HG03565 (cell line): Measurements from ENCODE around the gene PYDC2.
A peak's percentile ranks its signal among the peaks of the same experiment; 100 is the strongest.

Experiments used
- ATAC-seq: cut with Tn5 transposase; IDR thresholded peaks from one replicate; pipeline ENCODE4 v1.9.1; 2021; ENCODE audit warnings: mild to moderate bottlenecking, moderate library complexity; ENCODE audit not compliant: unreplicated experiment

PYDC2 gene

GRCh38 chr3:191461113-191461595 lies at the start of gene PYDC2:
TSS of gene PYDC2 (plus strand) at chr3:191461163. CDS start at chr3:191461163, 0 bp downstream.
- ATAC-seq: no peak

DNA sequence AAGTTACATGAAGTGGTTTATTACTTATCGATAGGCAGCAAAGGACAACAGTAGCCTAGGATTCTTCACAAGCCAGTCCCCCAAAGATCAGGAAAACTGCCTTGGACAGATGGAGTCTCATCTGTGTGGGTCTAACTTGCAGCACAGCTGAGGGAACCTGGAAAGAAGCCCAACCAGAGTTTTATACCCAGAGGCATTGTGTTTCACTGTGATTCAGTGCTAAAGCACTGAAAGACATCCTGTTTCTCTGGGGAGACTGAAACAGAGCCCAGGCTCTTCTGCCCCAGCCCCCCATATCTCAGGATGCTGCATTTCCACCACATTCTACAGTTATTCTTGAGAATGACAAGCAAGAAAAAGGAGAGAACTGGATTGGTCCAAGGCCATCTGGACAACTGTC lies 48.2 kb upstream of the PYDC2 start:
- no peak for ATAC-seq

DNA sequence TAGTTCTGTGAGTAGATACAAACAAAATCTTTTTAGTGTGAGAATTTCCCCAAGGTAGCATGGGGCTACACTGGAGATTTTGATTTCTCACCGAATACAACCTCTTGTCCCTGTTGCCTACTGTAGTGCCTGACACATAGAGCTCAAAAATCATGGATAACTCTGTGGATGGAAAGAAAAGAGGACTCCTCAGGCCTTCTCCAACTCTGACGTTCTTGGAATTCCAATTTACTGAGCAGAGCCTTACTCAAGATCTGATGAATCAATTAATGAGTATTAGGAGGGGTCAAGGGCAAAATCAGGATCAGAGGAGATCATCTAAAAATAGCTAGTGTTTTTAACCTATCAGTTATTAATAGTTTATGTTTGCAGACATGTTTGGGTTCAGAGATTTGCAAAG lies 46.7 kb upstream of the PYDC2 start:
- ATAC-seq: no peak

- ATAC-seq: no peak
Observed at GRCh38 chr3:191414732-191415131, 46.2 kb upstream of the PYDC2 start.

DNA sequence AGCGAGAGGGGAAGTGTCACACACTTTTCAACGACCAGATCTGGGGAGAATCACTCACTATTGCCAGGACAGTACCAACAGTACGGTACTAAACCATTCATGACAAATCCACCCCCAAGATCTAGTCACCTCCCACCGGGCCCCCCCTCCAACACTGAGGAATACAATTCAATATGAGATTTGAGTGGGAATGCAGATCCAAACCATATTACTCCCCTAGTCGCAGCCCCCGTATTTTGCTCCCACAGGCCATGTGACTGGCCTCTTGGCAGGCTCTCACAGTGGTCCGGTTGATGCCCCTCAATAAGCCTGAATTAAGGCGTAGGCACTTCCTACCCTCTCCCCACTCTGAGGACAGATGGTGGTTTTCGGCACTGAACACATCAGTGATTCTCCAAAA lies 45.4 kb upstream of the PYDC2 start:
- no peak for ATAC-seq

DNA sequence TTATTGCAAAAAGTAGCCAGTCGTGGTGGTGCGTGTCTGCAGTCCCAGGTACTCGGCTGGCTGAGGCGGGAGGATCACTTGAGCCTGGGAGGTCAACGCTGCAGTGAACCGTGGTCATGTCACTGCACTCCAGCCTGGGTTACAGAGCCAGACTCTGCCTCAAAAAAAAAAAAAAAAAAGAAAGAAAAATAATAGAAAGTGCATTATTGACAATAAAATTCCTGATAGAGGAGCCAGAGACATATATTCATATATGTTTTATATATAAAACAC lies 43.6 kb upstream of the PYDC2 start:
- no peak for ATAC-seq

- ATAC-seq: no peak
Observed at GRCh38 chr3:191420771-191421170, 40.2 kb upstream of the PYDC2 start.

DNA sequence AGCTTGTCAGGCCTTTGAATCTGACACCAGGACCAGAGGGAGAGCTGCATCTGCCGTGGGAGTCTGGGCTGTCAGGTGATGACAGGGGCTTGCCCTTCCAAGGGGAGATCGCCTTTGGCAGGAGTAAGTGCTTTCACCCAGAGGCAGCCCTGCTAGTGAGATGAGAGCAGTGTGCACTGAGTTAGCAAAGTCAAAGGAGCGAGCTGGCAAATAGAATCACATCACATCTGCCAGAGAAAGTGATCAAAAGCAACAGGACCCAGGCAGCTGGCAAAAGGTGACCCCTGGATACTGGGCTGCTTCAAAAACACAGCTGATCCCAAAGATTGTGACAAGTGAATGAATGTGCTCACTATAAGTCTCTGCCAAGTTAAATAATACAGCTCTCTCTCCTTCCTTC lies 36.1 kb upstream of the PYDC2 start:
- no peak for ATAC-seq

GRCh38 chr3:191425322-191425734 lies 35.6 kb upstream of the PYDC2 start:
- no peak for ATAC-seq

GRCh38 chr3:191426311-191426710 lies 34.7 kb upstream of the PYDC2 start:
- ATAC-seq: no peak

GRCh38 chr3:191428177-191428576 lies 32.8 kb upstream of the PYDC2 start:
- no peak for ATAC-seq

DNA sequence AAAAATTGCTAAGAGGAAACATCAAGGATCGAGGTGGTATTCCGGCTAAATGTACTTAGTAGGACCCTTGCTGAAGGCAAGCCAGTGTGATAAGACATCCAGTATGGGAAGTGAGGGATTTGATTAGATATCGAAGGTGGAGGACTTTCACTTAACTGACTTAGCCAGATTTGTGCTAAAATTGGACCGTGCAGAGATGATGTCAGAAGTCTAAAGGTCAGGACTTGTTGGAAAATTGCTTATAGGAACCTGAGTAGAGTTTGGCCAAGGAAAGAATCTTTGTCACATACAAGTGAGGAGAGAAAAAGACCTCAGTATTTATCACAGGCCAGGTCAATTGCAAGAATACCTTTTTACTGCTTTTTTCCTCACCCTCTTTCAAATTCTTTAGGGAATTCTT lies 30.9 kb upstream of the PYDC2 start:
- ATAC-seq: no peak

DNA sequence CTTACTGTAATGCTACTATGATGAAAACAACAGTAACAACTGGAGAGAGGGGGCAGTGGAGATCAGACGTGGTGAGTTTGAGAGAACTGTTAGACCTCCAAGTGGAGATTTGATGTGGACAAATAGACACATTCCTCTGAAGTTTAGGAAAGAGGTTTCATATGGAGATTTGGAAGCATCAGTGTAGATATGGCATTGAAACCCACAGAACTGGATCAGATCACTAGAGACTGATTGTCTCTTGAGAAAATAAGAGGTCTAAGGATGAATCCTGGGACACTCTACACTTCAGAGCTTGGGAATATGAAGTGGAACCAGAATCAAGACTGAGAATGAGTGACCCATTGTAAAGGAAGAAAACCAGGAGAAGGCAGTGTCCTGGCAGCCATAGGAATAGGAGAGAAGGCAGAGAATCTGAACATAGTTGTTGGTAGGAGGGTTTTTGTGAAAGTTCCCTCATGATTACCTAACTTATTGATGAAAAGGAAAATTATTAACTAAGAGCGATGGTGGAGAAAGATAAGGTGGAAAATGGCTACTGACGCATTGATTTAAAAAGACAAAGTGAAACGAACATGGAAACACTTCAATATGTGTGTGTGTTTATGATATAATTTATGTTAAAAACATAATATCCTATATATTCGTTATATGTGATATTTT lies 29.7 kb upstream of the PYDC2 start:
- no peak for ATAC-seq

DNA sequence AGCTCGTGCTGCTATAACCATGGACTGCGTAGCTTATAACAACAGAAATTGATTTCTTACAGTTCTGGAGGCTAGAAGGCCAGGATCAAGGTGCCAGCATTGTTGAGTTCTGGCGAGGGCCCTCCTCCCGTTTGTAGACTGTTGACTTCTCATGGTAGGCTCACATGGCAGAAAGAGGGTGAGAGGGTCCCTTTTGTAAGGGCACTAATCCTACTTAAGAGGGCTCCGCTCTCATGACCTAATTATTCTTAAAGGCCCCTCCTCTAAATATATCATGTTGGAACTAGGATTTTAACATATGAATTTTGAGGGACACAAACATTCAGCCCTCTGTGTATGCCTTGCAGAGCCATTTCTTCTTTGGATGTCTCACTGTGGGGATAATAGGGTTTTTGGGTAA lies 28.8 kb upstream of the PYDC2 start:
- ATAC-seq: no peak

- no peak for ATAC-seq
Observed at GRCh38 chr3:191434024-191434423, 26.9 kb upstream of the PYDC2 start.

GRCh38 chr3:191435981-191436380 lies 25.0 kb upstream of the PYDC2 start:
- ATAC-seq: no peak

GRCh38 chr3:191438150-191438814 lies 22.7 kb upstream of the PYDC2 start:
- ATAC-seq: no peak

DNA sequence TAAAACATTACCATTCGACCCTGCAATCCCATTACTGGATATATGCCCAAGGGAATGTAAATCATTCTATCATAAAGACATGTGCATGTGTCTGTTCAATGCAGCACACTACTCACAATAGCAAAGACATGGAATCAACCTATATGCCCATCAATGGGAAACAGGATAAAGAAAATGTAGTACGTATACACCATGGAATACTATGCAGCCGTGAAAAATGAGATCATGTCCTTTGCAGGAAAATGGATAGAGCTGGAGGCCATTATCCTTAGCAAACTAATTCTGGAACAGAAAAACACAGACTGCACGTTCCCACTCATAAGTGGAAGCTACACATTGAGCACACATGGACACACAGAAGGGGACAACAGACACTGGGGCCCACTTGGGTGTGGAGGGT lies 20.4 kb upstream of the PYDC2 start:
- no peak for ATAC-seq

- no peak for ATAC-seq
Observed at GRCh38 chr3:191441687-191442086, 19.3 kb upstream of the PYDC2 start.

GRCh38 chr3:191444569-191444968 lies 16.4 kb upstream of the PYDC2 start:
- ATAC-seq: no peak

GRCh38 chr3:191449256-191449655 lies 11.7 kb upstream of the PYDC2 start:
- ATAC-seq: no peak

GRCh38 chr3:191455257-191455952 lies 5.6 kb upstream of the PYDC2 start:
- ATAC-seq: peak; percentile 70
